Keratinocyte (primary cell): ENCODE data around the gene APOBR. TPM values are rescaled to one million over a fixed set of nuclear protein-coding genes. Genes with fewer than 3 reads are reported as not detected.
"Not testable (repeated sequence)": the region's sequence is repeated elsewhere in the genome, so short reads cannot be mapped to it uniquely, and the experiment has no call there.

Source experiments
- DNase-seq: peaks from one replicate; pipeline ENCODE4 v3.0.0-alpha.2; 2011; ENCODE audit warnings: low read depth, missing footprints, low spot score
- FAIRE-seq: peaks from 2 replicates; lab custom pipeline; 2011; peaks lifted over from hg19 to GRCh38; lab: Jason Lieb, UNC
- H2AFZ ChIP-seq: 2 replicates; pipeline ENCODE4 v1.6.0; 2012; ENCODE audit warnings: low read length, control low read depth, inconsistent platforms; ENCODE audit not compliant: control insufficient read depth
- H3K27ac ChIP-seq: 2 replicates; pipeline ENCODE4 v1.5.1; 2011; ENCODE audit warnings: low read length; ENCODE audit not compliant: control insufficient read depth, insufficient read depth
- H3K27me3 ChIP-seq: 3 replicates; pipeline ENCODE4 v1.6.0; 2011; ENCODE audit warnings: low read length; ENCODE audit not compliant: control insufficient read depth, insufficient read depth; ENCODE audit errors: extremely low read depth
- H3K36me3 ChIP-seq, 2 experiments: 2 replicates in 1 of 2; 3 replicates in 1 of 2; pipeline ENCODE4 v1.5.1; 2011; ENCODE audit warnings: low read length in 2 of 2, mild to moderate bottlenecking in 1 of 2; ENCODE audit not compliant: control insufficient read depth in 2 of 2, insufficient read depth in 2 of 2; ENCODE audit errors: extremely low read depth in 1 of 2
- H3K4me1 ChIP-seq: 3 replicates; pipeline ENCODE4 v1.5.1; 2011; ENCODE audit warnings: low read length; ENCODE audit not compliant: control insufficient read depth, insufficient read depth; ENCODE audit errors: extremely low read depth
- H3K4me2 ChIP-seq: 3 replicates; pipeline ENCODE4 v1.6.0; 2011; ENCODE audit warnings: low read depth, low read length; ENCODE audit not compliant: control insufficient read depth, insufficient read depth; ENCODE audit errors: extremely low read depth
- H3K4me3 ChIP-seq, 3 experiments: fragments of 200-600 bp in 1 of 3; sonication (generic) in 1 of 3; 2 replicates in 2 of 3; 3 replicates in 1 of 3; pipeline ENCODE4 v1.5.1; 2011 to 2016; ENCODE audit warnings: low read length in 3 of 3, mild to moderate bottlenecking in 3 of 3, control low read depth in 2 of 3, inconsistent platforms in 1 of 3, low read depth in 1 of 3, mixed read lengths in 1 of 3, mixed run types in 1 of 3, moderate library complexity in 1 of 3; ENCODE audit not compliant: control insufficient read depth in 2 of 3, insufficient read depth in 2 of 3; ENCODE audit errors: extremely low read depth in 1 of 3
- H3K79me2 ChIP-seq: 2 replicates; pipeline ENCODE4 v1.6.0; 2012; ENCODE audit warnings: low read length; ENCODE audit not compliant: control insufficient read depth, insufficient read depth
- H3K9ac ChIP-seq: 3 replicates; pipeline ENCODE4 v1.6.0; 2011; ENCODE audit warnings: low read length; ENCODE audit not compliant: control insufficient read depth, insufficient read depth; ENCODE audit errors: extremely low read depth
- H3K9me1 ChIP-seq: 3 replicates; pipeline ENCODE4 v1.6.0; 2011; ENCODE audit warnings: low read length; ENCODE audit not compliant: control insufficient read depth, insufficient read depth; ENCODE audit errors: extremely low read depth
- H3K9me3 ChIP-seq: 2 replicates; pipeline ENCODE4 v1.5.1; 2012; ENCODE audit warnings: low read depth, low read length; ENCODE audit not compliant: control insufficient read depth
- H4K20me1 ChIP-seq: 3 replicates; pipeline ENCODE4 v1.6.0; 2011; ENCODE audit warnings: low read length; ENCODE audit not compliant: control insufficient read depth, insufficient read depth; ENCODE audit errors: extremely low read depth
- EZH2 ChIP-seq: IDR thresholded peaks from one replicate; pipeline ENCODE4 v1.6.1; 2012; ENCODE audit warnings: inconsistent platforms, mild to moderate bottlenecking, low read length, moderate library complexity
- dilution Hi-C: fragments of 300-500 bp; cut with MboI; formaldehyde crosslinking; loops from one replicate; pipeline ENCODE4 v1.7.0; 2020; ENCODE audit warnings: low sequenced_read_pairs; ENCODE audit not compliant: extremely low pct_ligation_motif_present
- polyA minus RNA-seq, 3 experiments: library from RNA; depleted of rRNA, polyadenylated mRNA; stranded (reverse); fragments of >200 nt; gene quantifications; 1 replicate in 1 of 3; 2 replicates in 1 of 3; 3 replicates in 1 of 3; pipeline ENCODE4 v1.2.3, GENCODE V29; 2011
- polyA plus RNA-seq, 5 experiments: library from polyadenylated mRNA; depleted of rRNA in 3 of 5; stranded (reverse) in 3 of 5; stranded (forward) in 1 of 5; unstranded in 1 of 5; fragments of >200 nt; gene quantifications; 1 replicate in 1 of 5; 2 replicates in 3 of 5; 3 replicates in 1 of 5; pipeline versions ENCODE4 v1.2.1 to v1.2.3, GENCODE V29; 2011 to 2012; ENCODE audit warnings: missing spikeins in 2 of 5, low read depth in 1 of 5, low replicate concordance in 1 of 5
- TF ChIP-seq, protein P1 (sequence below), 3 experiments: IDR thresholded peaks in 1 of 3; conservative IDR thresholded peaks in 1 of 3; optimal IDR thresholded peaks in 1 of 3; 2 replicates in 2 of 3; 3 replicates in 1 of 3; pipeline versions ENCODE3 to v1.5.1; 2011; ENCODE audit warnings: low read length in 3 of 3, mild to moderate bottlenecking in 3 of 3, moderate library complexity in 2 of 3, control low read depth in 1 of 3, inconsistent platforms in 1 of 3; ENCODE audit not compliant: insufficient read depth in 2 of 3; ENCODE audit errors: extremely low read depth in 1 of 3

Gene APOBR
- polyA plus RNA-seq, result 0.03 to 0.04 TPM in 2 of 3 replicates, not detected in the other
- not detected for polyA plus RNA-seq (2011; ENCODE audit: low read depth)
- polyA plus RNA-seq (2011; cell fraction: cytosol; rRNA removed), result 0.03 and 0.04 TPM in 2 replicates
- polyA plus RNA-seq (2011; cell fraction: nucleus; rRNA removed), result 0.15 TPM in 2 replicates
- 0.03 TPM in 1 of 2 replicates, not detected in the other for polyA plus RNA-seq (2012; ENCODE audit: low replicate concordance)
- not detected in 3 replicates for polyA minus RNA-seq
- polyA minus RNA-seq (2011; cell fraction: cytosol; rRNA and poly(A)+ RNA removed), result not detected
- polyA minus RNA-seq (2011; cell fraction: nucleus; rRNA and poly(A)+ RNA removed), result not detected in 2 replicates

DNA sequence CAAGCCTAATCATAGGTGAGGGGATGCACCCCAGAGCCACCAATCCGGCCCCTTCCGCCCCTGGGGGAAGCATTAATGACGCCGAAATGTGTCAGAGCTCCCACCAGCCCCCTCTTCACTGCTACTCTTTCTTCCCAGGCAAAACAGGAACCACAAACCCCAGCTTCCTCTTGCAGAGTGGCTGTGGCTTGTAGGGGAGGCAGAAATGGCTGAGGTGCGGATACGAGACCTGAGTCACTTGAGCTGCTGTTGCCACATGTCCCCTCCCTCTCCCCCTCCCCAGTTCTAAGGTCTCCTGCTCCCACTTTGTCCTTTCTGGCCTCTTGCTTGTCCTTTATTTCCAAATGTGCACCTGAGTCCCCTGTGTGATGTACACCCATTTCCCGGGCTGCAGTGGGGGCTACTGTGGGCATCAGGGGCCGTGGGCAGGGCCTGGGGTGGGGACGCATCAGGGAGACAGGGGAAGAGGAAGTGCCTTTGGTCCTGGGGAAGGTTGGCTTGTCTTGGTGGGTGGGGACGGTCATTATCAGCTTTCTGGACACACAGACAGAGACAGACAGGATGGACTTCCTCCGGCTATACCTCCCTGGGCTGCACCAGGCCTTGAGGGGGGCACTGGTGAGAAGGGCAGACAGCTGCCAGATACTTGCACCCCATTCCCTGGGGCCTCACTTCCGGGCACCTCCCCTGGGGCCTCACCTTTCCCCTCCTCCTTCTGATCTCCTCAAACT is at the start of gene APOBR:
APOBR (plus strand) TSS at position 523 of the 731 bp plus-strand sequence; CDS start at position 562, 39 bp downstream.
- dilution Hi-C loops, result no loop called here

DNA sequence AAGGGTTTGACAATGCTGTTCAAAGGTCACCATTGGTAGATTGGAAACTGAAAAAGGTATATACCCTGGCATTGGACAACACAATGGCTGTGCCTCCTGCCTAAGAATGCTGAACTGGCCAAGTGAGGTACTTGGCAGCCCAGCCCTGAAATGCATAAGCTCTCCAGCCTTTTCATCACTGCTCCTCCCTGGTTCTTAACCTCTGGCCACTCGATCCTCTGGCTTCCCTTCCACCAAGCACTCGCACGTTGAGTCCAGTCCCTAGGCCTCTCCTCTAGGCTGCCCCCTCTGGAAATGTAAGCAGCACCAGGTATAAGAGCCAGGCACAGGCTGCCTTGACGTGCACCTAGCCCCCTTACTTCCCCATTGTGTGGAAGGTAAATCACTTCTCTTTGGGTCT is 48.1 kb upstream of the APOBR start:
- H3K79me2 ChIP-seq, H3K9ac ChIP-seq, H3K27ac ChIP-seq, FAIRE-seq, dilution Hi-C loops, H3K9me1 ChIP-seq, H3K27me3 ChIP-seq, H3K4me3 ChIP-seq, DNase-seq, H3K4me2 ChIP-seq, H2AFZ ChIP-seq, H3K4me1 ChIP-seq, H4K20me1 ChIP-seq, H3K9me3 ChIP-seq, H3K36me3 ChIP-seq: not testable (repeated sequence)

More for the DNA sequence above, at the start of gene APOBR:
- Histone ChIP-seq H3K4me1 (peaks cover 2% of the 10 kb centered on the region), H3K9ac (no peak within 1 kb of the TSS), H4K20me1 (no peaks in the 10 kb centered on the region), H3K36me3 (no peaks in the 10 kb centered on the region), H2AFZ (no peak within 1 kb of the TSS), H3K9me1 (no peaks in the 10 kb centered on the region), H3K27me3 (peaks cover 5% of the 10 kb centered on the region), H3K4me2 (no peak within 1 kb of the TSS), H3K27ac (no peak within 1 kb of the TSS), H3K9me3 (no peaks in the 10 kb centered on the region), H3K4me3 (no peak within 1 kb of the TSS), H3K79me2 (no peaks in the 10 kb centered on the region)
- no peak for TF ChIP-seq EZH2
- TF ChIP-seq, protein P1, sequence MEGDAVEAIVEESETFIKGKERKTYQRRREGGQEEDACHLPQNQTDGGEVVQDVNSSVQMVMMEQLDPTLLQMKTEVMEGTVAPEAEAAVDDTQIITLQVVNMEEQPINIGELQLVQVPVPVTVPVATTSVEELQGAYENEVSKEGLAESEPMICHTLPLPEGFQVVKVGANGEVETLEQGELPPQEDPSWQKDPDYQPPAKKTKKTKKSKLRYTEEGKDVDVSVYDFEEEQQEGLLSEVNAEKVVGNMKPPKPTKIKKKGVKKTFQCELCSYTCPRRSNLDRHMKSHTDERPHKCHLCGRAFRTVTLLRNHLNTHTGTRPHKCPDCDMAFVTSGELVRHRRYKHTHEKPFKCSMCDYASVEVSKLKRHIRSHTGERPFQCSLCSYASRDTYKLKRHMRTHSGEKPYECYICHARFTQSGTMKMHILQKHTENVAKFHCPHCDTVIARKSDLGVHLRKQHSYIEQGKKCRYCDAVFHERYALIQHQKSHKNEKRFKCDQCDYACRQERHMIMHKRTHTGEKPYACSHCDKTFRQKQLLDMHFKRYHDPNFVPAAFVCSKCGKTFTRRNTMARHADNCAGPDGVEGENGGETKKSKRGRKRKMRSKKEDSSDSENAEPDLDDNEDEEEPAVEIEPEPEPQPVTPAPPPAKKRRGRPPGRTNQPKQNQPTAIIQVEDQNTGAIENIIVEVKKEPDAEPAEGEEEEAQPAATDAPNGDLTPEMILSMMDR (optimal IDR thresholded peaks at IDR 0.05 in 1 of 3, IDR thresholded peaks at IDR 0.05 in 1 of 3, conservative IDR thresholded peaks at IDR 0.05 in 1 of 3; ENCODE audit: extremely low read depth in 1 of 3, insufficient read depth in 2 of 3, low read length in 3 of 3), result no peak
- DNase-seq (no peak), FAIRE-seq (no peak)

GRCh38 chr16:28447081-28447480 is 47.4 kb upstream of the APOBR start:
- FAIRE-seq, H4K20me1 ChIP-seq, H3K79me2 ChIP-seq, H3K9me3 ChIP-seq, H3K27ac ChIP-seq, H3K9me1 ChIP-seq, H3K27me3 ChIP-seq, H3K4me3 ChIP-seq, H2AFZ ChIP-seq, DNase-seq, H3K9ac ChIP-seq, H3K4me1 ChIP-seq, dilution Hi-C loops, H3K4me2 ChIP-seq, H3K36me3 ChIP-seq: not testable (repeated sequence)
